Osteocyte (in vitro differentiated cells): Measurements from ENCODE around the gene UGT1A5. TPM values are rescaled to one million over a fixed set of nuclear protein-coding genes. Genes with fewer than 3 reads are reported as not detected.
A peak's percentile ranks its signal among the peaks of the same experiment; 100 is the strongest.

Experiments
- DNase-seq: peaks from one replicate; pipeline ENCODE4 v3.0.0; 2021; ENCODE audit warnings: mixed read lengths; ENCODE audit not compliant: unreplicated experiment; ENCODE audit errors: extremely low spot score
- H3K27ac Mint-ChIP-seq: one replicate; pipeline ENCODE4 v1.8.0; 2021; ENCODE audit warnings: mild to moderate bottlenecking, mixed read lengths; ENCODE audit not compliant: unreplicated experiment
- H3K27me3 Mint-ChIP-seq: one replicate; pipeline ENCODE4 v1.8.0; 2021; ENCODE audit warnings: mixed read lengths; ENCODE audit not compliant: unreplicated experiment
- H3K36me3 Mint-ChIP-seq: one replicate; pipeline ENCODE4 v1.8.0; 2021; ENCODE audit warnings: mixed read lengths; ENCODE audit not compliant: unreplicated experiment
- H3K4me1 Mint-ChIP-seq: one replicate; pipeline ENCODE4 v1.8.0; 2021; ENCODE audit warnings: mixed read lengths; ENCODE audit not compliant: unreplicated experiment
- H3K4me3 Mint-ChIP-seq: one replicate; pipeline ENCODE4 v1.8.0; 2021; ENCODE audit warnings: mild to moderate bottlenecking, moderate library complexity, mixed read lengths; ENCODE audit not compliant: unreplicated experiment
- H3K9me3 Mint-ChIP-seq: one replicate; pipeline ENCODE4 v1.8.0; 2021; ENCODE audit warnings: mixed read lengths; ENCODE audit not compliant: unreplicated experiment
- total RNA-seq: library from RNA; stranded (reverse); gene quantifications from 2 replicates; pipeline ENCODE4 v1.2.1, GENCODE V29; 2021
- TF ChIP-seq, protein P1 (sequence below): fragments of 200-600 bp; sonication (generic); IDR thresholded peaks from 2 replicates; pipeline ENCODE4 v1.5.0; 2021; ENCODE audit warnings: antibody characterized with exemption, mild to moderate bottlenecking, moderate library complexity

The UGT1A5 gene
- total RNA-seq, 1 donor from 2014 or later: not detected

- Mint-ChIP-seq H3K27ac (no peak overlapping the region), H3K4me1 (no peaks in the 10 kb centered on the region), H3K4me3 (no peak overlapping the region), H3K36me3 (no peaks in the 10 kb centered on the region), H3K9me3 (no peaks in the 10 kb centered on the region), H3K27me3 (peaks cover 7% of the 10 kb centered on the region)
- TF ChIP-seq, protein P1, sequence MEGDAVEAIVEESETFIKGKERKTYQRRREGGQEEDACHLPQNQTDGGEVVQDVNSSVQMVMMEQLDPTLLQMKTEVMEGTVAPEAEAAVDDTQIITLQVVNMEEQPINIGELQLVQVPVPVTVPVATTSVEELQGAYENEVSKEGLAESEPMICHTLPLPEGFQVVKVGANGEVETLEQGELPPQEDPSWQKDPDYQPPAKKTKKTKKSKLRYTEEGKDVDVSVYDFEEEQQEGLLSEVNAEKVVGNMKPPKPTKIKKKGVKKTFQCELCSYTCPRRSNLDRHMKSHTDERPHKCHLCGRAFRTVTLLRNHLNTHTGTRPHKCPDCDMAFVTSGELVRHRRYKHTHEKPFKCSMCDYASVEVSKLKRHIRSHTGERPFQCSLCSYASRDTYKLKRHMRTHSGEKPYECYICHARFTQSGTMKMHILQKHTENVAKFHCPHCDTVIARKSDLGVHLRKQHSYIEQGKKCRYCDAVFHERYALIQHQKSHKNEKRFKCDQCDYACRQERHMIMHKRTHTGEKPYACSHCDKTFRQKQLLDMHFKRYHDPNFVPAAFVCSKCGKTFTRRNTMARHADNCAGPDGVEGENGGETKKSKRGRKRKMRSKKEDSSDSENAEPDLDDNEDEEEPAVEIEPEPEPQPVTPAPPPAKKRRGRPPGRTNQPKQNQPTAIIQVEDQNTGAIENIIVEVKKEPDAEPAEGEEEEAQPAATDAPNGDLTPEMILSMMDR: no peak
- peak; percentile 65 for DNase-seq
These were observed 81.5 kb downstream of the UGT1A5 start for GRCh38 chr2:233794128-233794658.

- no peak overlapping the region for H3K4me3 Mint-ChIP-seq
- H3K9me3 Mint-ChIP-seq: peaks cover 3% of the 10 kb centered on the region
- H3K36me3 Mint-ChIP-seq: no peaks in the 10 kb centered on the region
- H3K27me3 Mint-ChIP-seq: peaks cover 5% of the 10 kb centered on the region
- no peak overlapping the region for H3K27ac Mint-ChIP-seq
- TF ChIP-seq, protein P1: no peak
- DNase-seq: peak; percentile 80
- no peaks in the 10 kb centered on the region for H3K4me1 Mint-ChIP-seq
These were observed 83.0 kb downstream of the UGT1A5 start for GRCh38 chr2:233795735-233796171.

DNA sequence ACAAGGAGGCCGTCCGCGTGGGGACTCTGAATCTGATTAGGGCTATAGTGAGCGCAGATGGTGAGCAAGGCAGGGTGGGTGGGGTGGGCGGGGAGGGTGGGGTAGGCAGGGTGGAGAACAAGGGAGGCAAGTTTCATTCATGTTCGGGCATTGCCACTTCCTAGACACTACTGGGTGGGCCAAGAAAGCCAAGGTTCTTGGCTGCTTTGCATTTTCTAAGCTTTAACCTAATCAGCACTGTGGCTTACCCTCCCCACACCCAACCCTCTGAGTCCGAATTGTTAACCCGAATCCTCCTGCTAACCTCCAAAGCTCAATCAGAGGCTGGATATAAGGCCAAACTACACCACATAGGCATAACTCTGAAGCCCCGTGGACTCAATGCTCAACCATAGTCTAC lies 83.5 kb downstream of the UGT1A5 start:
- Mint-ChIP-seq H3K9me3 (peaks cover 3% of the 10 kb centered on the region), H3K4me1 (no peaks in the 10 kb centered on the region), H3K4me3 (no peak overlapping the region), H3K27ac (no peak overlapping the region), H3K27me3 (peaks cover 3% of the 10 kb centered on the region), H3K36me3 (no peaks in the 10 kb centered on the region)
- TF ChIP-seq, protein P1: no peak
- DNase-seq: no peak

- no peaks in the 10 kb centered on the region for H3K36me3 Mint-ChIP-seq
- peaks cover 3% of the 10 kb centered on the region for H3K9me3 Mint-ChIP-seq
- TF ChIP-seq, protein P1: no peak
- H3K4me1 Mint-ChIP-seq: no peaks in the 10 kb centered on the region
- peaks cover 12% of the 10 kb centered on the region for H3K27me3 Mint-ChIP-seq
- peak; percentile 66 for DNase-seq
- no peak overlapping the region for H3K4me3 Mint-ChIP-seq
- no peak overlapping the region for H3K27ac Mint-ChIP-seq
These were observed 85.8 kb downstream of the UGT1A5 start for GRCh38 chr2:233798335-233799086.

DNA sequence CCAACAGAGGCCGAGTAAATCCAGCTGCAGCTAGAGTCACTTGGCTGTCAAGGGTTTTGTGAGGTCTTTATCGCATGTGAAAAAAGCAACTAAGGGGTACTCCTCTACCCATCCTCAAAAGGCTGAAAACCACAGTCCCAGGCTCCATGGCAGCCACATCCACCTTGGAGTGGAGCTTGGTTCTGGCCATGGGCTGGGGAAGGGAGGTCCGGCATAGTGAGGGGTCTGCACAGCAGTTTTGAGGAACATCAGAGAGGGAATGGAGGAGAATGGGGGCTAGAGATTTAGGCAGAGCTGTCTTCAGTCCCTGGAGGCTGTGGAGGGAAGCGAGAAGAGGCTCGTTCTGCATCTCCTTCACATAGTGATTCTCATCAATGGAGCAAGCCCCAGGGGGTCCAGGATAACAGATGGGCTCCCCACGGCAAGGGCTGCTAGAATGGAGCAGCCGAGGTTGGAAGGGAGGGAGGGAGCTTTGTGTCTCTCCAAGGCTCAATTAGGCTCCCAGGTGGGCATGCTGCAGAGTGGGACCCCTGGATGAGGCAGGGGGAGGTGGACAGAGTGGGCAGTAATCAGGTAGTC lies 86.5 kb downstream of the UGT1A5 start:
- peaks cover 18% of the 10 kb centered on the region for H3K27me3 Mint-ChIP-seq
- no peaks in the 10 kb centered on the region for H3K4me1 Mint-ChIP-seq
- DNase-seq: peak; percentile 71
- no peak overlapping the region for H3K4me3 Mint-ChIP-seq
- no peaks in the 10 kb centered on the region for H3K36me3 Mint-ChIP-seq
- no peak overlapping the region for H3K27ac Mint-ChIP-seq
- H3K9me3 Mint-ChIP-seq: peaks cover 3% of the 10 kb centered on the region
- TF ChIP-seq, protein P1: no peak
